Measurements from ENCODE around the gene IL17C. TPM values are rescaled to one million over a fixed set of nuclear protein-coding genes. Genes with fewer than 3 reads are reported as not detected.

The IL17C gene, protein sequence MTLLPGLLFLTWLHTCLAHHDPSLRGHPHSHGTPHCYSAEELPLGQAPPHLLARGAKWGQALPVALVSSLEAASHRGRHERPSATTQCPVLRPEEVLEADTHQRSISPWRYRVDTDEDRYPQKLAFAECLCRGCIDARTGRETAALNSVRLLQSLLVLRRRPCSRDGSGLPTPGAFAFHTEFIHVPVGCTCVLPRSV
- total RNA-seq, result 1 to 10 TPM in 1 of 8 experiments, under 1 TPM in 4, not detected in 3; 0.16 to 1.2 (median 0.41) TPM

GRCh38 chr16:88638323-88639230, at the start of gene IL17C:
TSS of gene IL17C (plus strand) at chr16:88638572. CDS start at chr16:88638642, 70 bp downstream.
- in situ Hi-C loops (cut with MboI; ENCODE audit: low pct_unique_long_range_greater_than_20kb in 2 of 9, low sequenced_read_pairs in 9 of 9, unreplicated experiment in 9 of 9), result no loop called here

DNA sequence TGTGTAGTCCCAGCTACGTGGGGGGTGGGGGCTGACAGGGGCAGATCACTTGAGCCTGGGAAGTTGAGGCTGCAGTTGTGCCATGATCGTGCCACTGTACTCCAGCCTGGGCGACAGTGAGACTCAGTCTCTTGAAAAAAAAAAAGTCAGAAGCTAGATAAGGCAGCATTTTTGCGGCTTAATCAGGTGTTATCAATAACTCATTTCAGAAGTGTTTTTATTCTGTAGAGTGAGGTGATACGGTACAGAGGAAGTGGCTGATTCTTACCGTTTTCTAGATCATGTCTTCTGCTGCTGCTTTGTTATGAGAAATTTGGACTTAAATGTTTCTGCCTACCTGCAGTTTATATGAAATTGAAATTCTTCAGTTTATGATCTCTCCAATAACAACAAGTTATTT, 49.6 kb upstream of the IL17C start:
- in situ Hi-C loops (cut with MboI; ENCODE audit: low pct_unique_long_range_greater_than_20kb in 2 of 9, low sequenced_read_pairs in 9 of 9, unreplicated experiment in 9 of 9), result no loop called here
- Histone ChIP-seq H3K4me3 (no peak overlapping the region), H3K27ac (no peak overlapping the region), H3K4me1 (replicated peaks in 1 of 2) (no peaks in the 10 kb centered on the region)
- ATAC-seq (replicated peaks in 6 of 8), result no peak
- 87 to 100% (median 96%) methylated on average over 1 to 5 of the region's 6 CpGs; no CpG with 5 or more reads in 1 of the 10 experiments for WGBS, 10 experiments

More at GRCh38 chr16:88638323-88639230, at the start of gene IL17C:
- ATAC-seq (replicated peaks in 6 of 8), result peak in 1 of 8 experiments; percentile 5
- Histone ChIP-seq H3K4me1 (replicated peaks in 1 of 2) (peaks cover 0 to 3% of the 10 kb centered on the region in 2 donors), H3K27ac (no peak within 1 kb of the TSS), H3K4me3 (no peak within 1 kb of the TSS)
- 6 to 70% (median 60%) methylated on average over 1 to 4 of the region's 27 CpGs; no CpG with 5 or more reads in 5 of the 10 experiments for WGBS, 10 experiments

GRCh38 chr16:88589441-88589840, 48.9 kb upstream of the IL17C start:
- WGBS, 10 experiments, result 51 to 100% (median 100%) methylated on average over 1 to 9 of the region's 11 CpGs; no CpG with 5 or more reads in 5 of the 10 experiments
- Histone ChIP-seq H3K4me3 (no peak overlapping the region), H3K4me1 (replicated peaks in 1 of 2) (no peaks in the 10 kb centered on the region), H3K27ac (no peak overlapping the region)
- in situ Hi-C loops (cut with MboI; ENCODE audit: low pct_unique_long_range_greater_than_20kb in 2 of 9, low sequenced_read_pairs in 9 of 9, unreplicated experiment in 9 of 9), result no loop called here
- ATAC-seq (replicated peaks in 6 of 8), result no peak

DNA sequence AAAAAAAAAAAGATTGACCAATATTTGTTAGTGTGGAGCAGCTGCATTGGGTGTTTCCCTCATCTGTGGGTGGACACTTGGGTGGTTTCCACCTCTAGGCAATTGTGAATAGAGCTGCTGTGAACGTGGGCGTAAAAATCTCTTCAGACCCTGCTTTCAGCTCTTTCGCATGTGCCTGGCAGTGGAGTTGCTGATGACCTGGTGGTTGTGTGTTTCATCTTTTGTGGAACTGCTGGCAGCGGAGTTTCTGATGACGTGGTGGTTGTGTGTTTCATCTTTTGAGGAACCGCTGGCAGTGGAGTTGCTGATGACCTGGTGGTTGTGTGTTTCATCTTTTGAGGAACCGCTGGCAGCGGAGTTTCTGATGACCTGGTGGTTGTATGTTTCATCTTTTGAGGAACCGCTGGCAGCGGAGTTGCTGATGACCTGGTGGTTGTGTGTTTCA, 46.8 kb upstream of the IL17C start:
- Histone ChIP-seq H3K27ac (no peak overlapping the region), H3K4me1 (replicated peaks in 1 of 2) (no peaks in the 10 kb centered on the region), H3K4me3 (no peak overlapping the region)
- in situ Hi-C loops (cut with MboI; ENCODE audit: low pct_unique_long_range_greater_than_20kb in 2 of 9, low sequenced_read_pairs in 9 of 9, unreplicated experiment in 9 of 9), result no loop called here
- WGBS, 10 experiments, result 20 to 100% (median 90%) methylated on average over 2 to 8 of the region's 10 CpGs; no CpG with 5 or more reads in 3 of the 10 experiments
- ATAC-seq (replicated peaks in 6 of 8), result peak in 3 of 8 experiments; percentile 42 to 99 (median 92)

DNA sequence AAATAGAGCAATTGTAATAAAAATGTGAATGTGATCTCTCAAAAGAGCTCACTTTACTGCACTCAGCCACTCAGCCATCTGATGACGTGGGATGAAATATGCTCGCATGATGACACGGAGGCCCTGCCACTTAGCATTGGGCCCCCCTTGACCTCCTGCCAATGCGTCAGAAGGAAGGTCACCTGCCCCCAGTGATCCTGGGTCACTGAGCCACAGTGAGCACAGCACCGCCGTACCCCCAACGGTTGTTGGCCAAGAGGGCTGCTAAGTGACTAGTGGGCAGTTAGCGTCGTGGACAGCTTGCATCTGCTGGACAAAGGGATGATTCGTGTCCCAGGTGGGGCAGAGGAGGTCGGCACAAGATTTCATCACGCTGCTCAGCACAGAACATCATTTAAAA, 45.3 kb upstream of the IL17C start:
- WGBS, 10 experiments, result 73 to 98% (median 90%) methylated on average over 4 to 9 of the region's 12 CpGs; no CpG with 5 or more reads in 5 of the 10 experiments
- in situ Hi-C loops (cut with MboI; ENCODE audit: low pct_unique_long_range_greater_than_20kb in 2 of 9, low sequenced_read_pairs in 9 of 9, unreplicated experiment in 9 of 9), result no loop called here
- Histone ChIP-seq H3K4me3 (no peak overlapping the region), H3K4me1 (replicated peaks in 1 of 2) (no peaks in the 10 kb centered on the region), H3K27ac (no peak overlapping the region)
- peak in 2 of 8 experiments; percentile 34 to 61 for ATAC-seq (replicated peaks in 6 of 8)

DNA sequence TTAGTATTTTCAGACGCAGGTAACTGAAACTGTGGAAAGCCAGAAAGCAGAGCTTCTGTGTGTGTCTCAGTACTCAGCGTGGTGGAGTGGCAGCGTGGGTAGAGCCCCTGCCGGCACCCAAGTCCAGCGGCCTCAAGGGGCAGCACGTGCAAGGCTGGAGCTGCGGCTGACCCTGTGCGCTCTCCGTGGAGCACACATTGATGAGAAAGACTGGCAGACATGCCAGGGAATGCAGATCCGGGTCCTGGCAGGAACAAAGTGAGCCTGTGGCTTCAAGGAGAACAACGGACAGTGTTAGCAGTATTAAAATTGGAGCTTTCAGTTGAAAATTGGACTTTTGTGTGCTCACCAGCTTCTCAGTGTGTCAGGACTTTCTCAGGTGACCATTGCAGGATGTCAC, 44.9 kb upstream of the IL17C start:
- H3K27ac ChIP-seq, result no peak overlapping the region

GRCh38 chr16:88593910-88594309, 44.5 kb upstream of the IL17C start:
- H3K4me3 ChIP-seq, result no peak overlapping the region
- H3K4me1 ChIP-seq (replicated peaks in 1 of 2), result no peaks in the 10 kb centered on the region
- 60 to 100% (median 97%) methylated on average over 1 to 6 of the region's 6 CpGs; no CpG with 5 or more reads in 3 of the 10 experiments for WGBS, 10 experiments
- no peak for ATAC-seq (replicated peaks in 6 of 8)
- in situ Hi-C loops (cut with MboI; ENCODE audit: low pct_unique_long_range_greater_than_20kb in 2 of 9, low sequenced_read_pairs in 9 of 9, unreplicated experiment in 9 of 9), result no loop called here
- no peak overlapping the region for H3K27ac ChIP-seq

More for the DNA sequence above, 44.9 kb upstream of the IL17C start:
- peak in 4 of 8 experiments; percentile 28 to 65 (median 40) for ATAC-seq (replicated peaks in 6 of 8)
- H3K4me1 ChIP-seq (replicated peaks in 1 of 2), result no peaks in the 10 kb centered on the region
- no peak overlapping the region for H3K4me3 ChIP-seq
- in situ Hi-C loops (cut with MboI; ENCODE audit: low pct_unique_long_range_greater_than_20kb in 2 of 9, low sequenced_read_pairs in 9 of 9, unreplicated experiment in 9 of 9), result no loop called here
- 60 to 84% (median 80%) methylated on average over 1 to 8 of the region's 11 CpGs; no CpG with 5 or more reads in 3 of the 10 experiments for WGBS, 10 experiments

DNA sequence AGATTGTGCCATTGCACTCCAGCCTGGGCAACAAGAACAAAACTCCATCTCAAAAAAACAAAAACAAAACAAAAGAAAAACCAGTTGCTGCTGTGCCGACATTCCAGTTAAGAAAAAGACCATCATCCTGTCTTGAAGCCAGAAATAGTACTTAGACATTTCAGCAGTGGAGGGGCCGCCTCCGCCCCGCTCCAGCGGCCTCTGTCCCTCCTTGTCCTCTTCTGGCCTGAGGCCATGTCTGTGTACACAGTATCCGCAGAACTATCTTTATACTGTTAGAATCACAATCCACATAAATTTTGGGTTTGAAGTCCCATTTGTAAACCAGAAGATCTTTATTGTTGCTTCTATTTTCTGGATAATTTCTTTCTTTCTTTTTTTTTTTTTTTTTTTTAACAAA, 43.3 kb upstream of the IL17C start:
- Histone ChIP-seq H3K4me1 (replicated peaks in 1 of 2) (no peaks in the 10 kb centered on the region), H3K4me3 (no peak overlapping the region), H3K27ac (no peak overlapping the region)
- 96 to 100% (median 98%) methylated on average over 4 to 6 of the region's 6 CpGs; no CpG with 5 or more reads in 1 of the 10 experiments for WGBS, 10 experiments
- ATAC-seq (replicated peaks in 6 of 8), result no peak
- in situ Hi-C loops (cut with MboI; ENCODE audit: low pct_unique_long_range_greater_than_20kb in 2 of 9, low sequenced_read_pairs in 9 of 9, unreplicated experiment in 9 of 9), result no loop called here

- WGBS, 10 experiments, result 80 to 100% (median 97%) methylated on average over 2 to 7 of the region's 10 CpGs; no CpG with 5 or more reads in 2 of the 10 experiments
- no peak overlapping the region for H3K27ac ChIP-seq
- in situ Hi-C loops (cut with MboI; ENCODE audit: low pct_unique_long_range_greater_than_20kb in 2 of 9, low sequenced_read_pairs in 9 of 9, unreplicated experiment in 9 of 9), result no loop called here
Observed at GRCh38 chr16:88595921-88596320, 42.5 kb upstream of the IL17C start.

GRCh38 chr16:88596483-88596882, 41.9 kb upstream of the IL17C start:
- 17 to 100% (median 81%) methylated on average over 1 to 2 of the region's 3 CpGs; no CpG with 5 or more reads in 2 of the 10 experiments for WGBS, 10 experiments
- Histone ChIP-seq H3K4me1 (replicated peaks in 1 of 2) (no peaks in the 10 kb centered on the region), H3K4me3 (no peak overlapping the region), H3K27ac (no peak overlapping the region)
- ATAC-seq (replicated peaks in 6 of 8), result peak in 3 of 8 experiments; percentile 21 to 64 (median 28)
- in situ Hi-C loops (cut with MboI; ENCODE audit: low pct_unique_long_range_greater_than_20kb in 2 of 9, low sequenced_read_pairs in 9 of 9, unreplicated experiment in 9 of 9), result no loop called here

More at GRCh38 chr16:88595921-88596320, 42.5 kb upstream of the IL17C start:
- Histone ChIP-seq H3K4me3 (no peak overlapping the region), H3K4me1 (replicated peaks in 1 of 2) (no peaks in the 10 kb centered on the region)
- ATAC-seq (replicated peaks in 6 of 8), result no peak

DNA sequence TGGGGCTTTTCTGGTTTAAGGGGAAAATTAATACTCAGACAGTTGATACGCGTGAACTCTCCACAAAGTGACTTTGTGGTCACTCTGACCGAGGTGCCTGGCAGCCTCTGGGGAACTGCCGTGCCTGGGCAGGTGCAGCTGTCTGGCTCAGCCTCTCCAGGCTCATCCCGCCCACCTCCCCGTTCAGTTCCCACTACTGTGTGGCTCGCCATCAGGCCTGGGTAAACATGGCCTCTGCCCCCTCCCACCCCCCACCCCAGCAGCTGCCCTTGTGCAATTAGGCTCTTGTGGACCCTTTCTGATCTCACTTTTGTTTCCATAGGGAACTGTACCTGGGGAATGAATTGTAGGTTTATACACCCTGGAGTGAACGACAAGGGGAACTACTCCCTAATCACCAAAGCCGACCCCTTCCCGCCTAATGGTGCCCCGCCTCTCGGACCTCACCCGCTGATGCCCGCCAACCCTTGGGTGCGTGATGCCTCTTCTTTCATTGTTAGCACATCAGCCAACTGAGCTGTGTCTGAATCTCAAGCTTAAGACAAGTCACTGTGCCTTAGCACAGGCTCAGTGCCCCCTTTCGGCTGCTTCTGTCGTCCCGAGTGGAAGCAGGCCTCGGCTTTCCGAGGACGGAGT, 40.4 kb upstream of the IL17C start:
- in situ Hi-C loops (cut with MboI; ENCODE audit: low pct_unique_long_range_greater_than_20kb in 2 of 9, low sequenced_read_pairs in 9 of 9, unreplicated experiment in 9 of 9), result no loop called here
- no peak for ATAC-seq (replicated peaks in 6 of 8)
- Histone ChIP-seq H3K4me3 (no peak overlapping the region), H3K4me1 (replicated peaks in 1 of 2) (no peaks in the 10 kb centered on the region), H3K27ac (no peak overlapping the region)
- 87 to 100% (median 96%) methylated on average over 3 to 11 of the region's 21 CpGs; no CpG with 5 or more reads in 5 of the 10 experiments for WGBS, 10 experiments

DNA sequence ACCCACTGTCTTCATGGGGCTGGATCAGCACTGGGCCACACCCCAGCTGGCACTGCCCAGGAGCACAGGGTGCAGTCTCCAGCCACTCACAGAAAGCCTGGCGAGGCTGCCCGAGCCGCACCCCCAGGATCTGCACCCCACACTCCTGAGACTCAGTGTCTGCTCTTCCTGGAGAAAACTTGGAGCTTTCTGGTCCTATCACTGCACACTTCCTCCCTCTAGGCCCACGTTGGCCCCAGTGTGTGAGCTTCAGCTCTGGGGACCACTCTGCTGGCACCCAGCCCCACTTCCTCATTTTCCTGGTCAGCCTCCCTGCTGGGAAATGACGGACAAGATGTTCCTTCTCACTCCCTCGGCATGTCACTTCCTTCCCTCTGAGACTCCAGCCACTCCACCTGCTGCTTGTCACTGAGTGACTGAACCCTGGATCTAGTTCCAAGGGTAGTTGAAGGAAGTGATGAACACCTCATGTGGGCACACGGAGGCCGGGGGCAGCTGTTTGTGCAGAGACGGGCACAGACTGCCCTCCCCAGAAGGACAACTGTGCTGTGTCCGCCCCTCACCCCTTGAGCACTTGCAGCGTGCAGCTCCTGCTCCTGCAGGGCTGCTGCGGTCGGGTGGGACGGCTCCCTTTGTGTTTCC, 39.2 kb upstream of the IL17C start:
- in situ Hi-C loops (cut with MboI; ENCODE audit: low pct_unique_long_range_greater_than_20kb in 2 of 9, low sequenced_read_pairs in 9 of 9, unreplicated experiment in 9 of 9), result no loop called here
- no peak for ATAC-seq (replicated peaks in 6 of 8)
- Histone ChIP-seq H3K4me1 (replicated peaks in 1 of 2) (no peaks in the 10 kb centered on the region), H3K27ac (no peak overlapping the region), H3K4me3 (no peak overlapping the region)
- WGBS, 10 experiments, result 0 to 93% (median 81%) methylated on average over 1 to 6 of the region's 14 CpGs; no CpG with 5 or more reads in 4 of the 10 experiments

All from motor neuron (in vitro differentiated cells).